Liver (tissue), 3 donors: ENCODE data around the gene INTS1.

Experiments used
- RAD21 ChIP-seq, 2 donors: IDR thresholded peaks; 2 replicates each; pipeline ENCODE4 v1.6.1; 2016; ENCODE audit warnings: antibody characterized with exemption in 2 of 2, mild to moderate bottlenecking in 2 of 2
- SP1 ChIP-seq: IDR thresholded peaks from 2 replicates; pipeline ENCODE4 v1.6.1; 2018; ENCODE audit warnings: antibody characterized with exemption, mild to moderate bottlenecking
- TAF1 ChIP-seq: conservative IDR thresholded peaks from 2 replicates; pipeline ENCODE4 v1.6.1; 2016; ENCODE audit warnings: antibody characterized with exemption, mild to moderate bottlenecking
- TF ChIP-seq, protein P1 (sequence below): fragments of 150-350 bp; IDR thresholded peaks from 2 replicates; pipeline ENCODE4 v1.5.1; 2017; ENCODE audit warnings: improper control_type of control experiment, low read depth, low read length; ENCODE audit not compliant: missing input control
- donor health status: healthy.
- donor health status: healthy.

DNA sequence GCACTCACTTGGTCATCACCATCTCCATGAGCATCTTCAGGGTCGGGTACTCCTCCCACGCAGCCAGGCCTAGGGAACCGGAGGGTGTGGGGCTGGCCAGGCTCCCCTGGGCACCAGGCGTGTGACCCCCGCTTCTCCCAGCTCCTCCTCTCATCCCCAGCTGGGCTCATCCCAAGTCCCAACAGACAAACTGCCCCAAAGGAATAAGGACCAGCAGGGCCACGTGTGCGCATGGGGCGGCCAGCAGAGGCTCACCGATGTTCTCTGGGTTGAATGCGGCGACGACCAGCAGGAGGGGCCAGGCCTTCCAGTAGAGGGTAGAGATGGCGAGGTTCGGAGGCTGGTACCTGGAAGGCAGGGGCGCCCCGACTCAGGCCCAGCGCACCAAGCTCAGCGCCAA is 14.9 kb downstream of the INTS1 start:
- TF ChIP-seq TAF1 (no peak), RAD21 (IDR thresholded peaks at IDR 0.05) (no peak), SP1 (no peak)
- TF ChIP-seq, protein P1, sequence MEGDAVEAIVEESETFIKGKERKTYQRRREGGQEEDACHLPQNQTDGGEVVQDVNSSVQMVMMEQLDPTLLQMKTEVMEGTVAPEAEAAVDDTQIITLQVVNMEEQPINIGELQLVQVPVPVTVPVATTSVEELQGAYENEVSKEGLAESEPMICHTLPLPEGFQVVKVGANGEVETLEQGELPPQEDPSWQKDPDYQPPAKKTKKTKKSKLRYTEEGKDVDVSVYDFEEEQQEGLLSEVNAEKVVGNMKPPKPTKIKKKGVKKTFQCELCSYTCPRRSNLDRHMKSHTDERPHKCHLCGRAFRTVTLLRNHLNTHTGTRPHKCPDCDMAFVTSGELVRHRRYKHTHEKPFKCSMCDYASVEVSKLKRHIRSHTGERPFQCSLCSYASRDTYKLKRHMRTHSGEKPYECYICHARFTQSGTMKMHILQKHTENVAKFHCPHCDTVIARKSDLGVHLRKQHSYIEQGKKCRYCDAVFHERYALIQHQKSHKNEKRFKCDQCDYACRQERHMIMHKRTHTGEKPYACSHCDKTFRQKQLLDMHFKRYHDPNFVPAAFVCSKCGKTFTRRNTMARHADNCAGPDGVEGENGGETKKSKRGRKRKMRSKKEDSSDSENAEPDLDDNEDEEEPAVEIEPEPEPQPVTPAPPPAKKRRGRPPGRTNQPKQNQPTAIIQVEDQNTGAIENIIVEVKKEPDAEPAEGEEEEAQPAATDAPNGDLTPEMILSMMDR, result no peak
